Measurements from ENCODE around the gene PTS.

The PTS gene

DNA sequence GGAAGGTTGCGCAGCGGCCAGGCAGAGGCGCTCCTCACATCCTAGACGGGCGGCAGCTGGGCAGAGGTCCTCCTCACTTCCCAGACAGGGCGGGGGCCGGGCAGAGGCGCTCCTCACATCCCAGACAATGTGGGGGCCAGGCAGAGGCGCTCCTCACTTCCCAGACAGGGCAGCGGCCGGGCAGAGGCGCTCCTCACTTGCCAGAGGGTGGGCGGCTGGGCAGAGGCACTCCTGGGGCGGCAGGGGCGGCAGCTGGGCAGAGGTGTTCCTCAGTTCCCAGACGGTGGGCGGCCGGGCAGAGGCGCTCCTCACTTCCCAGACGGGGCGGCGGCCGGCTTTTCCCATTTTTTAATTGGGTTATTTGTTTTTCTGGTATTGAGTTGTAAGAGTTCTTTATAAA is 20.2 kb upstream of the PTS start:
- H3K27ac Mint-ChIP-seq (ENCODE audit: low read depth) = no peak overlapping the region
- DNase-seq (ENCODE audit: low spot score in 2 of 2) (no peak), ATAC-seq (replicated peaks; ENCODE audit: extremely low read depth, poor library complexity, severe bottlenecking) (no peak)
- H3K9me3 Mint-ChIP-seq = no peaks in the 10 kb centered on the region
- H3K27me3 Mint-ChIP-seq = peaks cover 17% of the 10 kb centered on the region
- H3K4me3 Mint-ChIP-seq = no peak overlapping the region
- no peaks in the 10 kb centered on the region for H3K36me3 Mint-ChIP-seq (ENCODE audit: insufficient read depth)
- no peaks in the 10 kb centered on the region for H3K4me1 Mint-ChIP-seq

DNA sequence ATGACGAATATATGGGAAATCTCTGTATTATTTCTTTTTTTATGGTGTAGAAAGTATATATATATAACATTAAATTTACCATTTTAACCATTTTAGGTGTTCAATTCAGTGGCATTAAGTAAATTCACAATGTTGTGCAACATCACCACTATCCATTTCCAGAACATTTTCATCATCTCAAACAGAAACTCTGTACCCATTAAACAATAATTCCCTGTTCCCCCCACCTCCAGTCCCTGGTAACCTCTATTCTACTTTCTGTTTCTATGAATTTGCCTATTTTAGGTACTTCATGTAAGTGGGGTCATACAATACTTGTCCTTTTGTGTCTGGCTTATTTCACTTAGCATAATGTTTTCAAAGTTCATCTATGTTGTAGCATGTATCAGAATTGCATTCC is 15.3 kb upstream of the PTS start:
- ATAC-seq (replicated peaks; ENCODE audit: extremely low read depth, poor library complexity, severe bottlenecking) = no peak
- peaks cover 17% of the 10 kb centered on the region for H3K27me3 Mint-ChIP-seq
- H3K36me3 Mint-ChIP-seq (ENCODE audit: insufficient read depth) = no peaks in the 10 kb centered on the region
- no peak overlapping the region for H3K27ac Mint-ChIP-seq (ENCODE audit: low read depth)
- H3K9me3 Mint-ChIP-seq = no peaks in the 10 kb centered on the region
- DNase-seq (ENCODE audit: low spot score in 2 of 2) = no peak
- H3K4me3 Mint-ChIP-seq = no peak overlapping the region
- H3K4me1 Mint-ChIP-seq = peaks cover 6% of the 10 kb centered on the region

DNA sequence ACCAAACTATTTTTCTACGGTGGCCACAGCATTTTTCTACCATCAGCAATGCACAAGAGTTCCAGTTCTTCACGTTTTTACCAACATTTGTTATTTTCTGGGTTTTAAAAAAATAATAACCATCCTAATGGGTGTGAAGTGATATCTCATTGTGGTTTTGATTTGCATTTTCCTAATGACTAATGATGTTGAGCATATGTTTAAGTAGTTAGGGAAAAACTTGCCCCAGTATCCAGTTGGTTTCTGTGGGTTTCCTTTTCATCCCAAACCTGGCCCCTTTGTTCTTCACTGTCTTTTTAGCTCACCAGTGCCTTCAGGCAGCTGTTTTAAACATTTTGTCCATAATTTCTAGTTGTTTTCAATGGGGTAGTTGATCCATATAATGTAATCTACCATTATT is 14.7 kb upstream of the PTS start:
- H3K27me3 Mint-ChIP-seq = peaks cover 17% of the 10 kb centered on the region
- no peaks in the 10 kb centered on the region for H3K9me3 Mint-ChIP-seq
- peaks cover 6% of the 10 kb centered on the region for H3K4me1 Mint-ChIP-seq
- no peak for ATAC-seq (replicated peaks; ENCODE audit: extremely low read depth, poor library complexity, severe bottlenecking)
- H3K4me3 Mint-ChIP-seq = no peak overlapping the region
- no peak for DNase-seq (ENCODE audit: low spot score in 2 of 2)
- no peaks in the 10 kb centered on the region for H3K36me3 Mint-ChIP-seq (ENCODE audit: insufficient read depth)
- H3K27ac Mint-ChIP-seq (ENCODE audit: low read depth) = no peak overlapping the region

DNA sequence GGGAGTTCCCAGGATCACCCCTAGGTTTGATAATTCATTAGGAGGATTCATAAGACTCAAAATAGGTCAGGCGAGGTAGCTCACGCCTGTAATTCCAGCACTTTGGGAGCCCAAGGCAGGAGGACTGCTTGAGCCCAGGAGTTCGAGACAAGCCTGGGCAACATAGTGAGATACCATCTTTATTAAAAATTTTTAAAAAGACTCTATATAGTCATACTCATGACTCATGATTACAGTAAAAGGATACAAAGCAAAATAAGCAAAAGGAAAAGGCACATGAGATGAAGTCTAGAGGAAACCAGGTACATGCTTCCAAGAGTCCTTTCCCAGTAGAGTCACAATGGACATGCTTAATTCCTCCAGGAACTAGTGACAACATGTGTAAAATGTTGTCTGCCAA is 13.9 kb upstream of the PTS start:
- H3K27ac Mint-ChIP-seq (ENCODE audit: low read depth) = no peak overlapping the region
- no peaks in the 10 kb centered on the region for H3K36me3 Mint-ChIP-seq (ENCODE audit: insufficient read depth)
- DNase-seq (ENCODE audit: low spot score in 2 of 2) = no peak
- no peak for ATAC-seq (replicated peaks; ENCODE audit: extremely low read depth, poor library complexity, severe bottlenecking)
- H3K27me3 Mint-ChIP-seq = peaks cover 17% of the 10 kb centered on the region
- H3K4me1 Mint-ChIP-seq = peaks cover 6% of the 10 kb centered on the region
- H3K9me3 Mint-ChIP-seq = no peaks in the 10 kb centered on the region
- H3K4me3 Mint-ChIP-seq = no peak overlapping the region

DNA sequence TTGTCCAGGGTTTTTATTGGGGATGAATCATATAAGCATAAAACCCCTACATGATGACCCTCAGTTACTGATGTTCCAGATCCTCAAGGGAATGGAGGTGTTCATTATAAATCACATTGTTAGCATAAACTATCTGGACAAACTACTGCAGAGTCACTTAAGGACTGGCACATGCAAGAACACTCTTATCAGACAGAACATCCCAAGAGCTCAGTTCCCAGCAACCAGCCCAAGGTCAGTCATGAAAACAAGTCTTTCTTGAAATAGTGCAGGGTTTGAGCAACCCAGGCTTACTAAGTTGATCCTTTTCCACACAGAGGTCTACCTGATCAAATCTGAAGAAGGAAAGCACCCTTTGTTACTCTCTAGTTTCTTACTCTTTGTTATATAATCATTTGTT is 13.5 kb upstream of the PTS start:
- ATAC-seq (replicated peaks; ENCODE audit: extremely low read depth, poor library complexity, severe bottlenecking) (no peak), DNase-seq (ENCODE audit: low spot score in 2 of 2) (no peak)
- Mint-ChIP-seq H3K9me3 (no peaks in the 10 kb centered on the region), H3K27ac (ENCODE audit: low read depth) (no peak overlapping the region), H3K4me3 (no peak overlapping the region), H3K36me3 (ENCODE audit: insufficient read depth) (no peaks in the 10 kb centered on the region), H3K4me1 (peaks cover 6% of the 10 kb centered on the region), H3K27me3 (peaks cover 17% of the 10 kb centered on the region)

DNA sequence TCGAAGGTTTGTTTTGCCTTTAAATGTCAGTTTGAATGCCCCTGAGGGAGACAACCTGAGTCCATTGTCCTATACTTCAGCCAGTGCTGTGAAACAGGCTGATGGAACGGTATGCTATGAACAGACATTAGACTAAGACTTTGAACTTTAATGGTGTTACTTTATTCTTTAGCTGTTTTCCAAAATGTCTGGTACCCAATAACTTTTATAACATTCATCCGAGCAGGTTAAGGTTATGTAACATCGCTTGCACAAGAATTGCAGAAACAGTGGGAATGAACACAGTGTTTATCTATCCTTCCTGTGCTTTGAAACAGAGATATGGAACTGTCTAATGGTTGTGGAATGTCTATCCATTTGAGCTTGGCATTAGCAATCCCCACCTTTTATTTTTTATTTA is 12.5 kb upstream of the PTS start:
- DNase-seq (ENCODE audit: low spot score in 2 of 2) (no peak), ATAC-seq (replicated peaks; ENCODE audit: extremely low read depth, poor library complexity, severe bottlenecking) (no peak)
- Mint-ChIP-seq H3K4me3 (no peak overlapping the region), H3K27ac (ENCODE audit: low read depth) (no peak overlapping the region), H3K36me3 (ENCODE audit: insufficient read depth) (peaks cover 1% of the 10 kb centered on the region), H3K4me1 (peaks cover 6% of the 10 kb centered on the region), H3K9me3 (no peaks in the 10 kb centered on the region), H3K27me3 (peaks cover 15% of the 10 kb centered on the region)

DNA sequence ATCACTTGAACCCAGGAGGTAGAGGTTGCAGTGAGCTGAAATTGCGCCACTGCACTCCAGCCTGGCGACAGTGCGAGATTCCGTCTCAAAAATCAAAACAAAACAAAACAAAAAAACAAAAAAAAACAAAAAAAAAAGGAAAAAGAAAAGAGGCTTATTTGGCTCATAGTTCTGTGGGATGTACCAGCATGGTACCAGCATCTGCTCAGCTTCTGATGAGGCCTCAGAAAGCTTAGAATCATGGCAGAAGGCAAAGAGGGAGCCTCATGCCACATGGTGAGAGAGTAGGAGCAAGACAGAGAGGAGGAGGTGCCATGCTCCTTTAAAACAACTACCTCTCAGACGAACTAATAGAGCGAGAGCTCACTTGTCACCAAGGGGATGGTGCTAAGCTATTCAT is 10.6 kb upstream of the PTS start:
- Mint-ChIP-seq H3K4me3 (no peak overlapping the region), H3K27me3 (no peaks in the 10 kb centered on the region), H3K9me3 (no peaks in the 10 kb centered on the region), H3K27ac (ENCODE audit: low read depth) (no peak overlapping the region), H3K4me1 (peaks cover 11% of the 10 kb centered on the region), H3K36me3 (ENCODE audit: insufficient read depth) (peaks cover 1% of the 10 kb centered on the region)
- no peak for ATAC-seq (replicated peaks; ENCODE audit: extremely low read depth, poor library complexity, severe bottlenecking)
- DNase-seq (ENCODE audit: low spot score in 2 of 2) = no peak

DNA sequence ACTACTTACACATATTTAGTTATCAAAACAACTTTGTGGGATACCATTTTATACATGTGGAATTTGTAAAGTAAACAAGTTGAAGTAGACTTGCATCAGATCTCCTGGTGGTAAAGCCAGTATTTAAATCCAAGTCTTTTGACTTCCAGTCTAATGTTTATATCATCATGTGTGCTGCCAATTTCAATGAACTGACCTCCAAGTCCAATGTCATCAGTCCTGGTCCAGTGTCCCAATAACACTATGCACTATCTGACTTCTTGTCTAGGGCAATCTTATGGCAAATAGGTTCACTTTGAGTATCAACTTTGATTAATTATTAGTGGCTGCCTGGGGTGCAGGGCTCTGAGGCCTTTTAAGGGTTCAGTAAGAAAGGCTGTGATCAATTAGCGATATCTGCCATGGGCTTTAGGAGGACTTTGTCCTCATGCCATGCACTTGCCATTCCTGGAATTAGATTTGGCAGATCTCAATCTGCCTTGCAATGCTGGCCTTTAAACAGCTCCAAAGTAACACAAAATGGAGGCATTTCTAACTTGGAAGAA is 9.6 kb upstream of the PTS start:
- no peak for ATAC-seq (replicated peaks; ENCODE audit: extremely low read depth, poor library complexity, severe bottlenecking)
- H3K4me1 Mint-ChIP-seq = peaks cover 8% of the 10 kb centered on the region
- no peak for DNase-seq (ENCODE audit: low spot score in 2 of 2)
- H3K27ac Mint-ChIP-seq (ENCODE audit: low read depth) = no peak overlapping the region
- H3K4me3 Mint-ChIP-seq = no peak overlapping the region
- peaks cover 1% of the 10 kb centered on the region for H3K36me3 Mint-ChIP-seq (ENCODE audit: insufficient read depth)
- no peaks in the 10 kb centered on the region for H3K9me3 Mint-ChIP-seq
- H3K27me3 Mint-ChIP-seq = no peaks in the 10 kb centered on the region

DNA sequence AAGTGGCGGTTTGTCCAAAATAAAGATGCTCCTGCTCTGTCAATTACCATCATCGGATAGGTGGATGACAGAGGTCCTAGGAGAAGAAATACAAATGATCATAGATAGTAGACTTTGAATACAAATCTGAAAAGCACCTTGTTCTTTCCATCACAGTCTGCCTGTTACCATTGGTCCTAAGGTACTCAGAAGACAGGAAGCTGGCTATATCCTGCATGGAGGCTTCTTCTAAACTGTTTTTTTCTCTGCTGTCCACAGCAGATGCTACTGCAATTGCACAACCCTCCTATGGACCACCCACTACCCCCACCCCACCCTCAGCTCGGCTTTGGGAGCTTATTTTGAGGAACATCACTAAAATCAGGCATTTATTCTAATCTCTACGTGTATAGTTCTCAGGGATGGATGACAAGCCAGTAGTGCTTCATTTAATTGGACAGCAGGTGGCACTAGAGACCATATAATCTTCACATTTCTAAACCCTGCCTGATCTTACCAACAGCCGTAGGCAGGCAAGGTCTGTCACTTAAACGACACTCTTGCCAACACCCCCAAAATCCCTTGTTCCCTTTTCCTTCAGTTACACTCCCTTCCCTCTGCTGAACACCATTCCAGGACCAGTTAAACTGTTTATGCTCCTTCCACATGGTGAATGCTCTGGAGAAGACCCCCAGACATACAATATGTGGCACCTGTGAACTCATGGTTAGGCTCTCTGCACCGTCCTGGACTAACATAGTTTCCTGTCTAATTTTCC is 6.6 kb upstream of the PTS start:
- DNase-seq (ENCODE audit: low spot score in 2 of 2) (peak; percentile 15 to 46), ATAC-seq (replicated peaks; ENCODE audit: extremely low read depth, poor library complexity, severe bottlenecking) (peak; percentile 97)
- Mint-ChIP-seq H3K9me3 (no peaks in the 10 kb centered on the region), H3K36me3 (ENCODE audit: insufficient read depth) (peaks cover 1% of the 10 kb centered on the region), H3K27me3 (no peaks in the 10 kb centered on the region), H3K27ac (ENCODE audit: low read depth) (no peak overlapping the region), H3K4me3 (no peak overlapping the region), H3K4me1 (peaks cover 5% of the 10 kb centered on the region)

DNA sequence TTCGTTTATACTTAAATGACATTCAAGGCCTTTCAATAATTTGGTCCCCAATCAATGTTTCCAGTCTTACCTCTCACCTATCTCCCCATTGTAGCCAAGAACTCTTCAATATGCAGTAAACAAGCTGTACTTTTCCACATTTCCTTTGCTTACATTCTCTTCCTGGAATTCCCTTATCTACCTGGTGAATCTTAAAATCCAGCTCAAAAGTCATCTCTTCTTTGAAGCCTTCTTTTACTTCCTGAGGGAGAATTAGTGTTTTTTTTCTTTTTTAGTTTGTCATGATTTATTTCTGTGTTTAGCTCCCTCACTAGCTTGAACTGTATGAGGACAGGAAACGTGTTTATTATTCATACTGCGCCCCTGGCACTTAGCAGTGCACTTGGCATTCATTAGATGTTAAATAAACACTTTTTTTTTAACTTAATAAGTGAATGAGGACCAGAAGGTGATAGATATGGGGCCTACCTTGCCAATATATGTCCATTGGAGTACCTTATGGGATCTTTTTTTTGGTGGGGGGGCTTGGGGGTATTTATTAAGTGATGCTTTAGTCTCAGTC is 4.9 kb upstream of the PTS start:
- no peak overlapping the region for H3K4me3 Mint-ChIP-seq
- DNase-seq (ENCODE audit: low spot score in 2 of 2) (no peak), ATAC-seq (replicated peaks; ENCODE audit: extremely low read depth, poor library complexity, severe bottlenecking) (no peak)
- peaks cover 7% of the 10 kb centered on the region for H3K36me3 Mint-ChIP-seq (ENCODE audit: insufficient read depth)
- no peaks in the 10 kb centered on the region for H3K27me3 Mint-ChIP-seq
- peaks cover 5% of the 10 kb centered on the region for H3K4me1 Mint-ChIP-seq
- no peak overlapping the region for H3K27ac Mint-ChIP-seq (ENCODE audit: low read depth)
- no peaks in the 10 kb centered on the region for H3K9me3 Mint-ChIP-seq

DNA sequence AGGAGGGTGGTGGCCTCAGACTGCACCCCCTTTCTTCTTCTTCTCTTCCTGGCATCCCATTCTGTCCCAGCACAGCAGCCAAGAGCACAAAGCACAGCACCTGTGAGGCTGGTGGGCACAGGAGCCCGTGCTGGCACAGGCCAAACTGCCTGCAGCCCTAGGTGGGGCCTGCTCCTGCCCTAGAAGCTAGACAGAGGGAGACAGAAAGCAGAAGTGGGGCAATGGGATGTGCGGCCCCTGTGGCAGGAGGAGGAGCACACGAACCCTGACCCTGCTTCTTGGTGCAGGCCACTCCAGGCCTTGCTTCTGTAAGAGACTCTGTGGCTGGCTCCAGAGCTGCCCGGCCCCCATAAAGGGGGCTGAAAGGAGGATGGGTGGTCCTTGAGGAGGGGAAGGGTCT is 3.9 kb upstream of the PTS start:
- H3K27me3 Mint-ChIP-seq = no peaks in the 10 kb centered on the region
- no peaks in the 10 kb centered on the region for H3K9me3 Mint-ChIP-seq
- H3K36me3 Mint-ChIP-seq (ENCODE audit: insufficient read depth) = peaks cover 14% of the 10 kb centered on the region
- no peak overlapping the region for H3K4me3 Mint-ChIP-seq
- peaks cover 11% of the 10 kb centered on the region for H3K4me1 Mint-ChIP-seq
- H3K27ac Mint-ChIP-seq (ENCODE audit: low read depth) = no peak overlapping the region
- DNase-seq (ENCODE audit: low spot score in 2 of 2) (no peak), ATAC-seq (replicated peaks; ENCODE audit: extremely low read depth, poor library complexity, severe bottlenecking) (no peak)

DNA sequence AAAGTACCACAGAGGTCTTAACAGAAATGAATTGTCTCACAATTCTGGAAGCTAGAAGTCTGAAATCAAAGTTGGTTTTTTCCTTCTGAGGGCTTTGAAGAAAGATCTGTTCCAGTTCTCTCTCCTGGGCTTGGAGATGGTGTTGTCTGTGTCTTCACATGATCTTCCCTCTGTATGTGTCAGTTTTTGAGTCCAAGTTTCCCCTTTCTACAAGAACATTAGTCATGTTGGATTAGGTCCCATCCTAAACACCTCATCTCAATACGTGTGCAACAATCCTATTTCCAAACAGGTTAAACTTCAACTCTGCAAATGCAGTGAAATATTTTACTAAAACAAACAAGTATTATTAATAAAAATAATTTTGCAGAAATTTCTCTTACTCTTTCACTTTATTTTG is 3.1 kb upstream of the PTS start:
- no peak overlapping the region for H3K27ac Mint-ChIP-seq (ENCODE audit: low read depth)
- H3K4me3 Mint-ChIP-seq = no peak overlapping the region
- no peak for ATAC-seq (replicated peaks; ENCODE audit: extremely low read depth, poor library complexity, severe bottlenecking)
- no peaks in the 10 kb centered on the region for H3K9me3 Mint-ChIP-seq
- no peak for DNase-seq (ENCODE audit: low spot score in 2 of 2)
- no peaks in the 10 kb centered on the region for H3K27me3 Mint-ChIP-seq
- peaks cover 15% of the 10 kb centered on the region for H3K36me3 Mint-ChIP-seq (ENCODE audit: insufficient read depth)
- peaks cover 15% of the 10 kb centered on the region for H3K4me1 Mint-ChIP-seq

DNA sequence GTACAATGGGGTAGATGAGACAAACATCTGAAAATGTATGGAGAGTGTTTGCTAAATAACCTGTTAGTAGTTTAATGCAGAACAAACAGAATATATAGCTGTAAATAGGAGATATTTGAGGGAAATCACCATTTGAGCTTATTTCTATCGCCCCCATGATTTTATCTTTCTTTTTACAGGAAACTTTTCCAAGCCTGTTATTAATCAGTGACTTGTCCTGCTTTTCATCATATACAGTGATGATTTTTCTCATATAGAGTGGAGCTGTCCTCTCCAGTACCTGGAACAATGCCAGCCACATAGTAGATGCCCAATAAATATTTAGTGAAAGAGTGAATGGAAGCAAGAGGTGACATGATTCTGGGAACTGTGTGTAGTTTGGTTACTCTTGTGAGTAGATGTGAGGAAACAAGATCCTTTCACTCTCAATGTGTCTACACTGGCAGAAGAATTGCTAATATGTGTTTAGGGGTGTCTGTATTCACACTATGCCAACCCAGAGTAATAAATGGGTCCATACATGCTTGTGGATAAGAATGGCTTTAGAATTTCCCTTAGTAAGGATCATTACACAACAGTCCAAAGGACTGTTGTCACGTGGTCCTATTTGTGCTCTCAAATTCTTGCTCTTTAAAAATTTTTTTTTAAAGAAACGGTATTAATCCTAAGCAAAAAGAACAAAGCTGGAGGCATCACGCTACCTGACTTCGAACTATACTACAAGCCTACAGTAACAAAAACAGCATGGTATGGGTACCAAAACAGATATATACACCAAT is 2.3 kb upstream of the PTS start:
- Mint-ChIP-seq H3K27ac (ENCODE audit: low read depth) (no peak overlapping the region), H3K9me3 (no peaks in the 10 kb centered on the region), H3K36me3 (ENCODE audit: insufficient read depth) (peaks cover 22% of the 10 kb centered on the region), H3K4me3 (no peak overlapping the region), H3K27me3 (no peaks in the 10 kb centered on the region), H3K4me1 (peaks cover 23% of the 10 kb centered on the region)
- DNase-seq (ENCODE audit: low spot score in 2 of 2) = no peak
- no peak for ATAC-seq (replicated peaks; ENCODE audit: extremely low read depth, poor library complexity, severe bottlenecking)
